HEK293 (cell line): ENCODE data around the gene KRT80.
A peak's percentile ranks its signal among the peaks of the same experiment; 100 is the strongest.

Experiments used
- CTCF ChIA-PET: fragments of 350-600 bp; formaldehyde crosslinking; extraction: SDS; loops from one replicate; lab custom pipeline; 2021; ENCODE audit warnings: antibody characterized with exemption; lab: Yijun Ruan, JAX
- POLR2A ChIA-PET: fragments of 300-600 bp; formaldehyde crosslinking; extraction: SDS; loops from one replicate; lab custom pipeline; 2020; ENCODE audit warnings: antibody characterized with exemption, inconsistent platforms; lab: Yijun Ruan, JAX
- H3K27ac ChIP-seq: fragments of 200-500 bp; sonication (Bioruptor generic); 2 replicates; pipeline ENCODE4 v1.5.1; 2014; ENCODE audit warnings: low read depth, low read length, control low read depth, inconsistent platforms; ENCODE audit errors: extremely low read depth
- H3K36me3 ChIP-seq, 2 experiments: fragments of 200-500 bp in 1 of 2; sonication (Bioruptor generic) in 1 of 2; 1 replicate in 1 of 2; 2 replicates in 1 of 2; pipeline ENCODE4 v1.5.1; 2014 to 2017; ENCODE audit warnings: inconsistent platforms in 2 of 2, low read length in 2 of 2; ENCODE audit not compliant: control insufficient read depth in 2 of 2, insufficient read depth in 1 of 2
- H3K4me1 ChIP-seq: fragments of 200-500 bp; sonication (Bioruptor generic); 2 replicates; pipeline ENCODE4 v1.5.1; 2014; ENCODE audit warnings: mild to moderate bottlenecking, low read length, inconsistent platforms; ENCODE audit not compliant: control insufficient read depth, insufficient read depth
- H3K4me3 ChIP-seq: 2 replicates; pipeline ENCODE4 v1.5.1; 2011; ENCODE audit warnings: low read depth, mild to moderate bottlenecking, control low read depth, low read length, moderate library complexity
- H3K9me3 ChIP-seq: fragments of 200-500 bp; sonication (Bioruptor generic); 2 replicates; pipeline ENCODE4 v1.5.1; 2014; ENCODE audit warnings: low read depth, low read length, inconsistent platforms; ENCODE audit not compliant: control insufficient read depth, insufficient read depth
- OVOL3 ChIP-seq: fragments of 450-650 bp; formaldehyde crosslinking; IDR thresholded peaks from 2 replicates; pipeline ENCODE4 v1.5.1; 2016; ENCODE audit warnings: missing biosample characterization, missing genetic modification characterization
- RBAK ChIP-seq: fragments of 450-650 bp; formaldehyde crosslinking; IDR thresholded peaks from 2 replicates; pipeline ENCODE4 v1.5.1; 2016; ENCODE audit warnings: missing biosample characterization, missing genetic modification characterization
- SP7 ChIP-seq: fragments of 450-650 bp; formaldehyde crosslinking; IDR thresholded peaks from 2 replicates; pipeline ENCODE4 v1.5.1; 2016; ENCODE audit warnings: missing biosample characterization, missing genetic modification characterization
- TRIM28 ChIP-seq: IDR thresholded peaks from 2 replicates; pipeline ENCODE4 v1.6.1; 2011; ENCODE audit warnings: low read length, control low read depth, borderline replicate concordance
- ZFP37 ChIP-seq: fragments of 450-650 bp; formaldehyde crosslinking; IDR thresholded peaks from 2 replicates; pipeline ENCODE4 v1.5.1; 2016; ENCODE audit warnings: missing biosample characterization, missing genetic modification characterization
- ZIC2 ChIP-seq: fragments of 450-650 bp; formaldehyde crosslinking; IDR thresholded peaks from 2 replicates; pipeline ENCODE4 v1.5.1; 2016; ENCODE audit warnings: missing biosample characterization, missing genetic modification characterization
- ZNF18 ChIP-seq: fragments of 450-650 bp; formaldehyde crosslinking; IDR thresholded peaks from 2 replicates; pipeline ENCODE4 v1.5.1; 2016; ENCODE audit warnings: missing biosample characterization, missing genetic modification characterization
- ZNF184 ChIP-seq: fragments of 450-650 bp; IDR thresholded peaks from 2 replicates; pipeline ENCODE4 v1.5.1; 2018; ENCODE audit warnings: missing biosample characterization, mild to moderate bottlenecking, missing genetic modification characterization
- ZNF624 ChIP-seq: fragments of 450-650 bp; formaldehyde crosslinking; IDR thresholded peaks from 2 replicates; pipeline ENCODE4 v1.5.1; 2017; ENCODE audit warnings: missing biosample characterization, missing genetic modification characterization
- ZNF692 ChIP-seq: fragments of 450-650 bp; formaldehyde crosslinking; IDR thresholded peaks from 2 replicates; pipeline ENCODE4 v1.5.1; 2016; ENCODE audit warnings: missing biosample characterization, missing genetic modification characterization
- ZSCAN5A ChIP-seq: fragments of 450-650 bp; formaldehyde crosslinking; IDR thresholded peaks from 2 replicates; pipeline ENCODE4 v1.5.1; 2016; ENCODE audit warnings: missing biosample characterization, missing genetic modification characterization
- ZXDB ChIP-seq: fragments of 450-650 bp; formaldehyde crosslinking; IDR thresholded peaks from 2 replicates; pipeline ENCODE4 v1.5.1; 2016; ENCODE audit warnings: missing biosample characterization, missing genetic modification characterization

The KRT80 gene

DNA sequence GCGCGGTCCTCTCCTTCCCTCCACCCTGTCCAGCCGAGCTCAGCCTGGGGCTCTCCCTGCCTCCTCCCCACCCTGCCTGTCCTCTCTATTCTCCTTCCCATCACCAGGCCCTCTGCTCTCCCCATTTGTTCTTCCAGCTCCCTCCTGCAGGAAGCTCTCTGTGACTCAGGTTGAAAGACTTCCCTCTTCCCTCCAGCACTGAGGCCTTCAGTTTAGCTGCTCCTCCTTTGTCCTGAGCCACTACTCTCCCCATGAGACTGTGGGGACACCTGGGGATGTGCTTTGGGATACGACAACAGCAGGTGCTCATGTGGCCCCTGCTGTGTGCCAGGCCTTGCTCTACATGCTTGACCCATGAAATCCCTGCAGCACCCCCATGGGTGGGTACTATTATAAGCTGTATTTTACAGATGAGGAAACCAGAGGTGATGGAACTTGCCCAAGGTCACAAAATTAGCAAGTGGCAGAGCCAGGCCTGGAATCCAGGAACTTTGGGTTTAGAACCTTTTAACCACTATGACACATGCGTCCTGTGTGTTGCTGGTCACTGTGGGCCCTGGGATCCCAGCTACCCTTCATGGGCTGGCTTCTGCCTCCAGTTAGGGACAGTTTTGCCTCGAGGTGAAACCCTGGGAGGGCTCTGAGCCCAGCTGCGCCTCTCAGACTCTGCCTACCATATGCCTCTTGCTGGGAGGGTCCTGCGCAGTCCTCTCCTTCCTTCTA, 5.5 kb downstream of the KRT80 start:
- Histone ChIP-seq H3K4me1 (peaks cover 5% of the 10 kb centered on the region; the same call in 1 of the 2 replicates), H3K4me3 (no peak overlapping the region)
- POLR2A ChIA-PET, result interaction anchor here (1.0 kb wide), 1 partner anchor 39 kb away, joined by 3 read pairs; no protein-coding TSS in a partner anchor

DNA sequence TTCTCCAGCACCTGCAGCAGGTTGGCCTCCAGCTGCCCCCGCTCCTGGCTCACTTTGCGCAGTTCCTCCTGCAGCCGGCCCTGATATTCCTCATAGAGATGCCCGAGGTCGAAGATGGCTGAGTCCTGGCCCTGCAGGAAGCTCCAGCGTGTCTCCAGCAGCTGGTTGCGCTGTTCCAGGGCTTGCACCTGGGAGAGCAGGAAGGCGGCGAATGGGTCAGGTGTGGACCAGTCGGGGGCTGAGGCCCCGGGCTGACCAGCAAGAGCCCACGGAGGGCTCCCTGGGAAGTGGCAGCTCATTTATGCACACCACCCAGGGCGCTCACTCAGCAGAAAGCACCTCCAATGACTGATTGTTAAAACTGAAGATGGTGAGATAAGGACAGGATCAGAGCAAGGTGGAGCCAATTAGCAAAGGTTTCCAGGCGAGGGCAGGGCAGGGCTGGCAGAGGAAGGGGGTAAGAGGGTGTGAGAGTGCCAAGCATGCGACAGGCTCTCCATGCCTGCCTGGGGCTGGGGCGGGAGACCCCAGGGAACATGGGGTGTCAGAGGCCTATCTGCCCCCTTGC, 6.3 kb downstream of the KRT80 start:
- TF ChIP-seq RBAK, result no peak
- no peak for TF ChIP-seq SP7 (tag by site-specific recombination)
- TF ChIP-seq ZFP37, result no peak
- peak; percentile 74 for TF ChIP-seq ZIC2 (tag by site-specific recombination)
- TF ChIP-seq ZNF692 (tag by site-specific recombination), result no peak
- TF ChIP-seq ZXDB (tag by site-specific recombination), result no peak
- ChIA-PET POLR2A (interaction anchor here (1.0 kb wide), 1 partner anchor 38 kb away, joined by 3 read pairs; no protein-coding TSS in a partner anchor), CTCF (interaction anchor here (0.6 to 3.0 kb wide), 8 partner anchors 10 to 142 kb away, joined by 3 to 16 read pairs (median 6); no protein-coding TSS in a partner anchor)
- H3K4me3 ChIP-seq, result no peak overlapping the region
- peaks cover 5% of the 10 kb centered on the region; the same call in 1 of the 2 replicates for H3K4me1 ChIP-seq
- H3K27ac ChIP-seq, result no peak overlapping the region
- H3K9me3 ChIP-seq, result no peaks in the 10 kb centered on the region
- no peaks in the 10 kb centered on the region for H3K36me3 ChIP-seq

More for the DNA sequence above, 5.5 kb downstream of the KRT80 start:
- no peaks in the 10 kb centered on the region for H3K9me3 ChIP-seq
- H3K27ac ChIP-seq, result no peak overlapping the region
- no peaks in the 10 kb centered on the region for H3K36me3 ChIP-seq
- CTCF ChIA-PET, result interaction anchor here (0.6 to 3.0 kb wide), 10 partner anchors 11 to 142 kb away, joined by 4 to 16 read pairs (median 6); no protein-coding TSS in a partner anchor
- TF ChIP-seq ZIC2 (tag by site-specific recombination), result peak; percentile 82
- TF ChIP-seq ZNF18 (tag by site-specific recombination), result no peak
- TF ChIP-seq TRIM28, result no peak

GRCh38 chr12:52184813-52185212, 7.0 kb downstream of the KRT80 start:
- no peak for TF ChIP-seq ZNF624 (tag by site-specific recombination)
- TF ChIP-seq ZSCAN5A, result no peak
- TF ChIP-seq OVOL3, result no peak
- TF ChIP-seq ZNF184, result no peak
- Histone ChIP-seq H3K27ac (no peak overlapping the region), H3K4me3 (no peak overlapping the region), H3K9me3 (no peaks in the 10 kb centered on the region), H3K36me3 (no peaks in the 10 kb centered on the region), H3K4me1 (peaks cover 5% of the 10 kb centered on the region; the same call in 1 of the 2 replicates)
- ChIA-PET CTCF (interaction anchor here (0.5 to 3.0 kb wide), 8 partner anchors 9 to 1297 kb away, joined by 3 to 16 read pairs (median 5); no protein-coding TSS in a partner anchor), POLR2A (no interaction called here)
